HepG2 (cell line): Measurements from ENCODE around the gene LUZP2. TPM values are rescaled to one million over a fixed set of nuclear protein-coding genes. Genes with fewer than 3 reads are reported as not detected.

Experiments used
- ATAC-seq: fragments of 200-7000 bp; cut with Tn5 transposase; 3 replicates; pipeline ENCODE4 v1.9.1; 2020; ENCODE audit warnings: mild to moderate bottlenecking, moderate library complexity
- BruUV-seq: library from RNA; stranded (reverse); fragments of 400-500 nt; replicated peaks from 2 replicates; lab custom pipeline; 2021; lab: Mats Ljungman, UMichigan
- CTCF ChIA-PET: fragments of 300-600 bp; formaldehyde crosslinking; extraction: SDS; loops from one replicate; lab custom pipeline; 2021; ENCODE audit warnings: low total read pairs, inconsistent platforms, low intra/inter-chr PET ratio; lab: Yijun Ruan, JAX
- POLR2A ChIA-PET: fragments of 350-600 bp; sonication (Branson Sonifier 250); formaldehyde crosslinking; loops from one replicate; lab custom pipeline; 2020; ENCODE audit warnings: antibody characterized with exemption, inconsistent platforms; lab: Yijun Ruan, JAX
- DNase-seq: peaks from one replicate; pipeline ENCODE4 v3.0.0-alpha.2; 2015; ENCODE audit warnings: low spot score
- FAIRE-seq: peaks from 3 replicates; lab custom pipeline; 2011; peaks lifted over from hg19 to GRCh38; lab: Jason Lieb, UNC
- H2AFZ ChIP-seq: one replicate; pipeline ENCODE4 v1.6.1; 2011; ENCODE audit warnings: low read length, inconsistent platforms
- H3K27ac ChIP-seq: fragments of 300-600 bp; 3 replicates; pipeline ENCODE4 v1.8.0; 2011; ENCODE audit warnings: mixed run types, mild to moderate bottlenecking, mixed read lengths, low read length, inconsistent platforms; ENCODE audit not compliant: insufficient read depth; ENCODE audit errors: extremely low read length
- H3K27me3 ChIP-seq, 2 experiments: fragments of 200-600 bp in 1 of 2; 2 replicates in 1 of 2; 3 replicates in 1 of 2; pipeline versions ENCODE4 v1.6.0 to v1.8.0; 2011; ENCODE audit warnings: low read length in 2 of 2, mild to moderate bottlenecking in 2 of 2, moderate library complexity in 2 of 2, inconsistent platforms in 1 of 2; ENCODE audit not compliant: insufficient read depth in 2 of 2, control insufficient read depth in 1 of 2
- H3K36me3 ChIP-seq, 2 experiments: fragments of 200-600 bp in 1 of 2; replicated peaks in 1 of 2; 2 replicates in 1 of 2; 3 replicates in 1 of 2; pipeline versions ENCODE4 v1.5.1 to v1.8.0; 2011; ENCODE audit warnings: low read length in 2 of 2, inconsistent platforms in 1 of 2; ENCODE audit not compliant: insufficient read depth in 2 of 2, control insufficient read depth in 1 of 2
- H3K4me1 ChIP-seq: 2 replicates; pipeline ENCODE4 v1.5.1; 2012; ENCODE audit warnings: low read length, inconsistent platforms; ENCODE audit not compliant: insufficient read depth
- H3K4me2 ChIP-seq: 2 replicates; pipeline ENCODE4 v1.6.0; 2011; ENCODE audit warnings: low read depth, low read length, inconsistent platforms
- H3K4me3 ChIP-seq, 3 experiments: fragments of 200-600 bp in 1 of 3; sonication (generic), shearing (Covaris generic) in 1 of 3; replicated peaks in 1 of 3; 2 replicates each; pipeline ENCODE4 v1.5.1; 2011 to 2016; ENCODE audit warnings: low read length in 3 of 3, inconsistent platforms in 2 of 3, low read depth in 2 of 3, mild to moderate bottlenecking in 2 of 3, control low read depth in 1 of 3, mixed read lengths in 1 of 3; ENCODE audit not compliant: insufficient read depth in 1 of 3
- H3K79me2 ChIP-seq: one replicate; pipeline ENCODE4 v1.6.1; 2011; ENCODE audit warnings: low read length, inconsistent platforms; ENCODE audit not compliant: insufficient read depth
- H3K9ac ChIP-seq: 2 replicates; pipeline ENCODE4 v1.6.0; 2011; ENCODE audit warnings: mild to moderate bottlenecking, low read depth, low read length, inconsistent platforms; ENCODE audit not compliant: insufficient read depth
- H3K9me3 ChIP-seq: 2 replicates; pipeline ENCODE4 v1.5.1; 2012; ENCODE audit warnings: mild to moderate bottlenecking, low read length
- H4K20me1 ChIP-seq: 2 replicates; pipeline ENCODE4 v1.6.0; 2011; ENCODE audit warnings: inconsistent platforms, mild to moderate bottlenecking, low read length, moderate library complexity; ENCODE audit not compliant: insufficient read depth
- ASH2L ChIP-seq: fragments of 300-600, 200-600 bp; sonication (generic); IDR thresholded peaks from 2 replicates; pipeline ENCODE4 v1.7.0; 2017; ENCODE audit warnings: low read depth, mild to moderate bottlenecking, moderate library complexity, mixed read lengths, low read length; ENCODE audit not compliant: insufficient read length
- EED ChIP-seq: sonication (generic); formaldehyde crosslinking; IDR thresholded peaks from 2 replicates; pipeline ENCODE4 v1.5.0; 2020; ENCODE audit warnings: mild to moderate bottlenecking, missing genetic modification reagents
- FOXP1 ChIP-seq, 2 experiments: fragments of 450-650 bp in 1 of 2; IDR thresholded peaks; 2 replicates each; pipeline ENCODE4 v1.6.1; 2017 to 2018; ENCODE audit warnings: antibody characterized with exemption in 1 of 2
- HHEX ChIP-seq: IDR thresholded peaks from 2 replicates; pipeline ENCODE4 v1.6.1; 2016; ENCODE audit warnings: control low read depth
- ZFAT ChIP-seq: sonication (generic); formaldehyde crosslinking; conservative IDR thresholded peaks from 2 replicates; pipeline ENCODE4 v1.8.1; 2023; ENCODE audit warnings: missing genetic modification reagents, inconsistent platforms
- ZNF232 ChIP-seq: sonication (generic); formaldehyde crosslinking; IDR thresholded peaks from 2 replicates; pipeline ENCODE4 v1.4.0; 2020; ENCODE audit warnings: missing genetic modification reagents, borderline replicate concordance
- ZNF281 ChIP-seq: sonication (generic); formaldehyde crosslinking; IDR thresholded peaks from 2 replicates; pipeline ENCODE4 v1.4.0; 2020; ENCODE audit warnings: missing genetic modification reagents, borderline replicate concordance
- ZNF552 ChIP-seq: sonication (generic); formaldehyde crosslinking; IDR thresholded peaks from 2 replicates; pipeline ENCODE4 v1.9.0; 2022; ENCODE audit warnings: missing genetic modification reagents, mild to moderate bottlenecking, borderline replicate concordance
- WGBS: methylation state at CpG from one replicate; pipeline ENCODE4 v1.1.6; 2017; ENCODE audit warnings: low lambda C conversion rate; 5-methylcytosine and 5-hydroxymethylcytosine counted together
- in situ Hi-C: cut with HindIII; loops from 2 replicates; pipeline ENCODE4 v1.10.0; 2017; ENCODE audit warnings: low pct_unique_long_range_greater_than_20kb; ENCODE audit not compliant: extremely low pct_ligation_motif_present
- intact Hi-C: fragments of 100-400 bp; cut with micrococcal nuclease; formaldehyde crosslinking; loops from one replicate; pipeline ENCODE4 v1.10.0; 2022; ENCODE audit not compliant: unreplicated experiment
- polyA plus RNA-seq, 8 experiments: library from polyadenylated mRNA; depleted of rRNA in 3 of 8; stranded (reverse) in 7 of 8; unstranded in 1 of 8; fragments of >200 nt; fragmentation: Illumina TruSeq in 4 of 8; extraction: Trizol in 4 of 8; gene quantifications; 2 replicates each; pipeline versions ENCODE4 v1.2.1 to v1.2.3, GENCODE V29; 2011 to 2016; ENCODE audit warnings: low read depth in 4 of 8, missing spikeins in 1 of 8, mixed read lengths in 1 of 8; ENCODE audit not compliant: insufficient read depth in 1 of 8
- total RNA-seq, 5 experiments: library from RNA; depleted of rRNA; stranded (reverse); fragments of >200 nt; fragmentation: Illumina TruSeq; extraction: Trizol; gene quantifications; 2 replicates each; pipeline ENCODE4 v1.2.3, GENCODE V29; 2016; ENCODE audit warnings: low read depth in 1 of 5
- TF ChIP-seq, protein P1 (sequence below): sonication (generic); formaldehyde crosslinking; IDR thresholded peaks from 2 replicates; pipeline ENCODE4 v1.8.0; 2023; ENCODE audit warnings: mild to moderate bottlenecking, missing genetic modification reagents

Gene LUZP2
- total and polyA plus RNA-seq, 2 of the 13 experiments (the other 11 are each of a cell fraction or from before 2014, with no cell fraction given): not detected

DNA sequence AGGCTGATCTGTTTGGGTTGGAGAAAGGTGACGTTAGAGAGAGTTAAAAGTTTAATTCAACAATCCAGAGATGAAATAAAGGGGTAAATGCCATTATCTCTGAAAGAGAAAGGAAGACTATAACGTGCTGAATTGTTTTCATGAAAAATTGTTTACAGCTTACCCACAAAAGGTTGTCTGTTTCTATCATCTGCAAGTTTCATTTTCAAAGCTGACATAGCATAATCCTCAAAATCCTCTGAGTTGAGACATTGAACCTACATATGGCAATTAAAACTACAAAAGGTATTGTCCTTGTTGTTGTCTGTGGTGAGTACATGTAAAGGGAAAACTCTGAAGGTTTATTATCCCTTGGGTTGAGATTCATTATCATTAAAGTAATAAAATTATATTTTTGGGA, 569.9 kb downstream of the LUZP2 start:
- no TSS peak for BruUV-seq
- ChIA-PET POLR2A (no interaction called here), CTCF (no interaction called here)
- no peak overlapping the region for H3K27ac ChIP-seq
- intact Hi-C loops: no loop called here
- no peaks in the 10 kb centered on the region for H3K9me3 ChIP-seq
- no peak for DNase-seq
- no peak overlapping the region for H3K4me2 ChIP-seq
- FAIRE-seq: no peak
- 0% methylated on average over 2 of the region's 2 CpGs for WGBS
- H3K4me3 ChIP-seq: no peak overlapping the region
- no peaks in the 10 kb centered on the region; a peak in 1 of 5 replicates for H3K27me3 ChIP-seq
- H3K4me1 ChIP-seq: no peaks in the 10 kb centered on the region
- in situ Hi-C loops: no loop called here
- H3K36me3 ChIP-seq: no peaks in the 10 kb centered on the region
- H3K79me2 ChIP-seq: no peaks in the 10 kb centered on the region
- H3K9ac ChIP-seq: no peak overlapping the region
- ATAC-seq: no peak
- no peak overlapping the region for H2AFZ ChIP-seq
- H4K20me1 ChIP-seq: no peaks in the 10 kb centered on the region
- TF ChIP-seq HHEX: no peak

GRCh38 chr11:25068451-25068850, 571.6 kb downstream of the LUZP2 start:
- H3K27me3 ChIP-seq: no peaks in the 10 kb centered on the region
- H3K4me2 ChIP-seq: no peak overlapping the region
- ATAC-seq (no peak), FAIRE-seq (no peak), DNase-seq (no peak)
- CTCF ChIA-PET: no interaction called here
- no peak for TF ChIP-seq FOXP1 (IDR thresholded peaks at IDR 0.05)
- no peak for TF ChIP-seq FOXP1 (CRISPR knock-in tag; IDR thresholded peaks at IDR 0.05)
- TF ChIP-seq ZNF232 (CRISPR knock-in tag): no peak
- TF ChIP-seq EED (CRISPR knock-in tag): no peak
- TF ChIP-seq, protein P1, sequence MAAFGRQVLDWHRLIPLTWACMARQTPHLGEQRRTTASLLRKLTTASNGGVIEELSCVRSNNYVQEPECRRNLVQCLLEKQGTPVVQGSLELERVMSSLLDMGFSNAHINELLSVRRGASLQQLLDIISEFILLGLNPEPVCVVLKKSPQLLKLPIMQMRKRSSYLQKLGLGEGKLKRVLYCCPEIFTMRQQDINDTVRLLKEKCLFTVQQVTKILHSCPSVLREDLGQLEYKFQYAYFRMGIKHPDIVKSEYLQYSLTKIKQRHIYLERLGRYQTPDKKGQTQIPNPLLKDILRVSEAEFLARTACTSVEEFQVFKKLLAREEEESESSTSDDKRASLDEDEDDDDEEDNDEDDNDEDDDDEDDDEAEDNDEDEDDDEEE: no peak
- TF ChIP-seq ZNF281 (CRISPR knock-in tag): no peak
- no peak for TF ChIP-seq ZFAT (CRISPR knock-in tag)
- no peak for TF ChIP-seq ZNF552 (CRISPR knock-in tag)
- no peak for TF ChIP-seq ASH2L
- H3K27ac ChIP-seq: no peak overlapping the region
- H3K9me3 ChIP-seq: no peaks in the 10 kb centered on the region
- no TSS peak for BruUV-seq
- no peaks in the 10 kb centered on the region for H3K79me2 ChIP-seq
- intact Hi-C loops (no loop called here), in situ Hi-C loops (no loop called here)
- WGBS: 1% methylated on average over 4 of the region's 4 CpGs
- no peaks in the 10 kb centered on the region for H3K36me3 ChIP-seq
- POLR2A ChIA-PET: no interaction called here
- H3K4me3 ChIP-seq: no peak overlapping the region
- no peak overlapping the region for H2AFZ ChIP-seq
- no peaks in the 10 kb centered on the region for H3K4me1 ChIP-seq
- H3K9ac ChIP-seq: no peak overlapping the region
- no peaks in the 10 kb centered on the region for H4K20me1 ChIP-seq
